ENCODE measurements around the gene UGT1A5. TPM values are rescaled to one million over a fixed set of nuclear protein-coding genes. Genes with fewer than 3 reads are reported as not detected.

The UGT1A5 gene
- not detected in 2 replicates for total RNA-seq (2013; cell fraction: nucleolus; rRNA removed)
- total RNA-seq (2014; rRNA removed) (not detected in 2 replicates), total RNA-seq (2014; rRNA removed; fragmentation: Illumina TruSeq; extraction: Trizol) (not detected in 2 replicates), total RNA-seq (2021) (not detected in 2 replicates), polyA plus RNA-seq (2011; rRNA removed) (not detected in 2 replicates), polyA plus RNA-seq (2014; fragmentation: Illumina TruSeq; extraction: Trizol) (not detected in 2 replicates), polyA plus RNA-seq (2014; fragmentation: Nextera tagmentation; extraction: Ambion mirVana) (not detected), polyA plus RNA-seq (2014; rRNA removed) (not detected in 2 replicates), polyA plus RNA-seq (2016; fragmentation: Nextera tagmentation; extraction: Ambion mirVana) (not detected), polyA minus RNA-seq (2011; rRNA and poly(A)+ RNA removed) (not detected in 2 replicates), Bru-seq, nascent RNA (not detected), BruChase-seq, experiment 1, labeled RNA remaining after a 6-hour chase (not detected), BruChase-seq, experiment 2, labeled RNA remaining after a 2-hour chase (not detected)
- polyA plus RNA-seq (2011; ENCODE audit: low read depth) = not detected
- not detected in 2 replicates for polyA plus RNA-seq (2011; cell fraction: cytosol; rRNA removed)
- polyA plus RNA-seq (2011; cell fraction: nucleus; rRNA removed) = not detected in 2 replicates
- not detected in 2 replicates for polyA plus RNA-seq (2012)
- not detected in 2 replicates for polyA minus RNA-seq (2011; cell fraction: cytosol; rRNA and poly(A)+ RNA removed)
- polyA minus RNA-seq (2011; cell fraction: nucleus; rRNA and poly(A)+ RNA removed) = not detected in 2 replicates
- long read RNA-seq, experiment 1 = 0 reads
- long read RNA-seq, experiment 2 = 0 reads

- Histone ChIP-seq H2AFZ (ENCODE audit: control insufficient read depth, low read depth, low read length) (no peak within 1 kb of the TSS), H3K4me1 (ENCODE audit: control insufficient read depth, insufficient read depth, low read length) (no peaks in the 10 kb centered on the region), H3K4me2 (ENCODE audit: control insufficient read depth, insufficient read depth) (no peak within 1 kb of the TSS), H3K79me2 (ENCODE audit: control insufficient read depth, insufficient read depth, low read length) (no peaks in the 10 kb centered on the region), H3K9ac (ENCODE audit: control insufficient read depth, insufficient read depth, low read length) (no peak within 1 kb of the TSS), H3K4me3 (no peak within 1 kb of the TSS), H3K9me3 (replicated peaks; ENCODE audit: control insufficient read depth, insufficient read depth, low read length) (no peaks in the 10 kb centered on the region; the same call in 1 of the 3 replicates), H3K36me3 (ENCODE audit: control insufficient read depth in 2 of 2, insufficient read depth in 2 of 2, low read length in 1 of 2) (no peaks in the 10 kb centered on the region), H3K27me3 (replicated peaks in 1 of 2; ENCODE audit: control insufficient read depth in 2 of 2, insufficient read depth in 2 of 2, low read length in 1 of 2) (peaks cover 0 to 4% of the 10 kb centered on the region in 2 experiments; a peak in 2 of 4 replicates), H3K27ac (ENCODE audit: control insufficient read depth, insufficient read depth) (no peak within 1 kb of the TSS), H4K20me1 (ENCODE audit: control insufficient read depth, insufficient read depth) (no peaks in the 10 kb centered on the region)
- WGBS (ENCODE audit: insufficient coverage, insufficient replicate concordance, low lambda C conversion rate, missing lambda C conversion rate) = 49% methylated on average over 14 of the region's 14 CpGs
- no peak for ATAC-seq
- TF ChIP-seq, protein P1, sequence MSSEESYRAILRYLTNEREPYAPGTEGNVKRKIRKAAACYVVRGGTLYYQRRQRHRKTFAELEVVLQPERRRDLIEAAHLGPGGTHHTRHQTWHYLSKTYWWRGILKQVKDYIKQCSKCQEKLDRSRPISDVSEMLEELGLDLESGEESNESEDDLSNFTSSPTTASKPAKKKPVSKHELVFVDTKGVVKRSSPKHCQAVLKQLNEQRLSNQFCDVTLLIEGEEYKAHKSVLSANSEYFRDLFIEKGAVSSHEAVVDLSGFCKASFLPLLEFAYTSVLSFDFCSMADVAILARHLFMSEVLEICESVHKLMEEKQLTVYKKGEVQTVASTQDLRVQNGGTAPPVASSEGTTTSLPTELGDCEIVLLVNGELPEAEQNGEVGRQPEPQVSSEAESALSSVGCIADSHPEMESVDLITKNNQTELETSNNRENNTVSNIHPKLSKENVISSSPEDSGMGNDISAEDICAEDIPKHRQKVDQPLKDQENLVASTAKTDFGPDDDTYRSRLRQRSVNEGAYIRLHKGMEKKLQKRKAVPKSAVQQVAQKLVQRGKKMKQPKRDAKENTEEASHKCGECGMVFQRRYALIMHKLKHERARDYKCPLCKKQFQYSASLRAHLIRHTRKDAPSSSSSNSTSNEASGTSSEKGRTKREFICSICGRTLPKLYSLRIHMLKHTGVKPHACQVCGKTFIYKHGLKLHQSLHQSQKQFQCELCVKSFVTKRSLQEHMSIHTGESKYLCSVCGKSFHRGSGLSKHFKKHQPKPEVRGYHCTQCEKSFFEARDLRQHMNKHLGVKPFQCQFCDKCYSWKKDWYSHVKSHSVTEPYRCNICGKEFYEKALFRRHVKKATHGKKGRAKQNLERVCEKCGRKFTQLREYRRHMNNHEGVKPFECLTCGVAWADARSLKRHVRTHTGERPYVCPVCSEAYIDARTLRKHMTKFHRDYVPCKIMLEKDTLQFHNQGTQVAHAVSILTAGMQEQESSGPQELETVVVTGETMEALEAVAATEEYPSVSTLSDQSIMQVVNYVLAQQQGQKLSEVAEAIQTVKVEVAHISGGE (CRISPR knock-in tag; IDR thresholded peaks at IDR 0.05) = no peak
- TF ChIP-seq STAT1 (conservative IDR thresholded peaks at IDR 0.05) (no peak), SRF (IDR thresholded peaks at IDR 0.05; ENCODE audit: low read depth in 2 of 2, low read length in 2 of 2) (no peak)
- CTCF ChIA-PET = interaction anchor here (0.7 to 2.0 kb wide), 5 partner anchors 9 to 309 kb away, joined by 3 to 10 read pairs (median 3); no protein-coding TSS in a partner anchor
- FAIRE-seq = no peak
- RAD21 ChIA-PET (ENCODE audit: unreplicated experiment) = no interaction called here
- in situ Hi-C loops (cut with MboI) = no loop called here
- no TSS peak for BruUV-seq (replicated peaks)
- intact Hi-C loops (cut with micrococcal nuclease; ENCODE audit: unreplicated experiment) = loop anchor here (10.0 kb wide), 1 partner anchor 228 kb away; no protein-coding TSS in a partner anchor
- POLR2A ChIA-PET = no interaction called here
- no peak for DNase-seq (ENCODE audit: low read depth, low spot score)
- SMC1A ChIA-PET (ENCODE audit: uncharacterized antibody, unreplicated experiment) = interaction anchor here (2.2 kb wide), 1 partner anchor 307 kb away, joined by 10 read pairs; no protein-coding TSS in a partner anchor
These were observed at the start of gene UGT1A5 for GRCh38 chr2:233712611-233713261. Gene UGT1A5, plus strand, starts transcription at chr2:233712907. Its CDS starts 85 bp downstream, at chr2:233712992.

Measured in GM12878 (cell line).